K562 (cell line): Measurements from ENCODE around the gene TMEM120B. TPM values are rescaled to one million over a fixed set of nuclear protein-coding genes. Genes with fewer than 3 reads are reported as not detected.

Experiments
- ATAC-seq: fragments of 200-7000 bp; cut with Tn5 transposase; 3 replicates; pipeline ENCODE4 v1.9.1; 2020; ENCODE audit warnings: moderate library complexity
- BruUV-seq: library from RNA; stranded (reverse); fragments of 400-500 nt; replicated peaks from 2 replicates; lab custom pipeline; 2021; lab: Mats Ljungman, UMichigan
- CTCF ChIA-PET: fragments of 300-600 bp; formaldehyde crosslinking; extraction: SDS; loops from one replicate; lab custom pipeline; 2021; ENCODE audit warnings: low intra/inter-chr PET ratio; lab: Yijun Ruan, JAX
- POLR2A ChIA-PET: fragments of 300-600, 350-650 bp; sonication (Branson Sonifier 250); formaldehyde crosslinking; extraction: SDS; loops from one replicate; lab custom pipeline; 2021; ENCODE audit warnings: antibody characterized with exemption, inconsistent platforms; lab: Yijun Ruan, JAX
- DNase-seq, 4 experiments: peaks; one replicate each; pipeline versions ENCODE4 v3.0.0 to v3.0.0-alpha.2; 2011 to 2018; ENCODE audit warnings: low spot score in 3 of 4, mixed read lengths in 3 of 4; ENCODE audit errors: extremely low read depth in 1 of 4
- FAIRE-seq: peaks from 2 replicates; lab custom pipeline; 2011; peaks lifted over from hg19 to GRCh38; lab: Jason Lieb, UNC
- H2AFZ ChIP-seq: 2 replicates; pipeline ENCODE4 v1.6.0; 2011; ENCODE audit warnings: low read depth, low read length, control low read depth, inconsistent platforms
- H3K27ac ChIP-seq: fragments of 200-600 bp; 3 replicates; pipeline ENCODE4 v1.8.0; 2011; ENCODE audit warnings: low read depth, mild to moderate bottlenecking, control low read depth, inconsistent platforms, low read length, moderate library complexity, mixed read lengths; ENCODE audit errors: extremely low read depth
- H3K27me3 ChIP-seq, 2 experiments: fragments of 300-600 bp in 1 of 2; 2 replicates in 1 of 2; 3 replicates in 1 of 2; pipeline versions ENCODE4 v1.6.0 to v1.8.0; 2011; ENCODE audit warnings: inconsistent platforms in 2 of 2, low read length in 2 of 2, mild to moderate bottlenecking in 1 of 2, mixed read lengths in 1 of 2, moderate library complexity in 1 of 2; ENCODE audit not compliant: control insufficient read depth in 2 of 2, insufficient read depth in 2 of 2
- H3K36me3 ChIP-seq: fragments of 300-600 bp; 3 replicates; pipeline ENCODE4 v1.8.0; 2011; ENCODE audit warnings: mild to moderate bottlenecking, low read length, inconsistent platforms; ENCODE audit not compliant: control insufficient read depth, insufficient read depth
- H3K4me1 ChIP-seq, 2 experiments: fragments of 200-600 bp in 1 of 2; replicated peaks in 1 of 2; 2 replicates in 1 of 2; 3 replicates in 1 of 2; pipeline versions ENCODE4 v1.5.1 to v1.8.0; 2011; ENCODE audit warnings: inconsistent platforms in 2 of 2, low read length in 2 of 2, mild to moderate bottlenecking in 1 of 2, mixed read lengths in 1 of 2, moderate library complexity in 1 of 2; ENCODE audit not compliant: control insufficient read depth in 2 of 2, insufficient read depth in 2 of 2
- H3K4me2 ChIP-seq: 2 replicates; pipeline ENCODE4 v1.6.1; 2011; ENCODE audit warnings: low read length, control low read depth, inconsistent platforms, mixed read lengths; ENCODE audit not compliant: insufficient read depth
- H3K4me3 ChIP-seq: fragments of 200-600 bp; sonication (generic), shearing (Covaris generic); 2 replicates; pipeline ENCODE4 v1.5.1; 2016; ENCODE audit warnings: control low read depth, inconsistent platforms
- H3K79me2 ChIP-seq: fragments of 200-600 bp; 3 replicates; pipeline ENCODE4 v1.8.0; 2011; ENCODE audit warnings: low read length, inconsistent platforms; ENCODE audit not compliant: control insufficient read depth, insufficient read depth
- H3K9ac ChIP-seq, 2 experiments: 2 replicates each; pipeline versions ENCODE4 v1.6.0 to v1.6.1; 2011; ENCODE audit warnings: low read depth in 2 of 2, low read length in 2 of 2, control low read depth in 1 of 2, inconsistent platforms in 1 of 2, mild to moderate bottlenecking in 1 of 2, mixed read lengths in 1 of 2; ENCODE audit not compliant: insufficient read depth in 1 of 2
- H3K9me1 ChIP-seq: one replicate; pipeline ENCODE4 v1.6.0; 2011; ENCODE audit warnings: inconsistent platforms, mild to moderate bottlenecking, low read length, moderate library complexity; ENCODE audit not compliant: control insufficient read depth, insufficient read depth
- H3K9me3 ChIP-seq: replicated peaks from 2 replicates; pipeline ENCODE4 v1.5.1; 2011; ENCODE audit warnings: low read depth, low read length, inconsistent platforms; ENCODE audit not compliant: control insufficient read depth, insufficient read depth
- H4K20me1 ChIP-seq: replicated peaks from 2 replicates; pipeline ENCODE4 v1.6.1; 2011; ENCODE audit warnings: low read length, inconsistent platforms, mixed read lengths; ENCODE audit not compliant: control insufficient read depth, insufficient read depth
- E2F3 ChIP-seq: fragments of 250-450 bp; sonication (Bioruptor Pico); IDR thresholded peaks from 2 replicates; pipeline ENCODE4 v1.4.0; 2020; ENCODE audit warnings: mild to moderate bottlenecking
- SIX5 ChIP-seq, 2 experiments: IDR thresholded peaks; 2 replicates each; pipeline ENCODE4 v1.6.1; 2011; ENCODE audit warnings: low read length in 2 of 2, borderline replicate concordance in 1 of 2, low read depth in 1 of 2, mild to moderate bottlenecking in 1 of 2, moderate library complexity in 1 of 2; ENCODE audit not compliant: insufficient read depth in 1 of 2
- ZFX ChIP-seq: sonication (generic); formaldehyde crosslinking; IDR thresholded peaks from 2 replicates; pipeline ENCODE4 v1.8.0; 2022; ENCODE audit warnings: mild to moderate bottlenecking, missing genetic modification reagents, moderate library complexity
- ZNF431 ChIP-seq: sonication (generic); formaldehyde crosslinking; IDR thresholded peaks from 2 replicates; pipeline ENCODE4 v1.8.0; 2022; ENCODE audit warnings: mild to moderate bottlenecking, missing genetic modification reagents
- ZNF551 ChIP-seq: fragments of 250-450 bp; sonication (Bioruptor Pico); IDR thresholded peaks from 2 replicates; pipeline ENCODE4 v1.5.0; 2021; ENCODE audit warnings: mild to moderate bottlenecking, moderate library complexity
- ZNF592 ChIP-seq: fragments of 450-650 bp; IDR thresholded peaks from 2 replicates; pipeline ENCODE4 v1.6.1; 2017; ENCODE audit warnings: antibody characterized with exemption, mild to moderate bottlenecking
- WGBS: fragments of 100-300 bp; shearing (Covaris generic); methylation state at CpG from one replicate; pipeline ENCODE4 v1.1.6; 2016; ENCODE audit warnings: low coverage, mixed read lengths; ENCODE audit not compliant: insufficient coverage; ENCODE audit errors: missing lambda C conversion rate; 5-methylcytosine and 5-hydroxymethylcytosine counted together
- in situ Hi-C: fragments of 300-500 bp; cut with MboI; formaldehyde crosslinking; loops from 4 replicates; pipeline ENCODE4 v1.15.0; 2018; ENCODE audit warnings: inconsistent platforms, mixed read lengths
- intact Hi-C: fragments of 100-400 bp; cut with micrococcal nuclease; formaldehyde crosslinking; loops from 2 replicates; pipeline ENCODE4 v1.14.2; 2022
- polyA plus RNA-seq, 8 experiments: library from polyadenylated mRNA; depleted of rRNA in 4 of 8; stranded (reverse) in 5 of 8; unstranded in 3 of 8; fragments of >200 nt; fragmentation: Nextera tagmentation in 2 of 8; fragmentation: Illumina TruSeq in 1 of 8; extraction: Ambion mirVana in 2 of 8; extraction: Trizol in 1 of 8; gene quantifications; 2 replicates each; pipeline versions ENCODE4 v1.2.1 to v1.2.3, GENCODE V29; 2011 to 2014; ENCODE audit warnings: inconsistent platforms in 1 of 8, missing spikeins in 1 of 8
- total RNA-seq, 7 experiments: library from RNA; depleted of rRNA in 6 of 7; stranded (reverse); fragments of >200 nt in 6 of 7; fragmentation: Illumina TruSeq in 2 of 7; extraction: Trizol in 2 of 7; gene quantifications; 2 replicates each; pipeline versions ENCODE4 v1.2.1 to v1.2.3, GENCODE V29; 2011 to 2021; ENCODE audit warnings: low replicate concordance in 1 of 7
- TF ChIP-seq, protein P1 (sequence below), 2 experiments: fragments of 450-650 bp in 1 of 2; sonication (generic) in 1 of 2; formaldehyde crosslinking in 1 of 2; IDR thresholded peaks; 2 replicates each; pipeline versions ENCODE4 v1.7.1 to v1.9.0; 2016 to 2022; ENCODE audit warnings: inconsistent platforms in 1 of 2, mild to moderate bottlenecking in 1 of 2, missing genetic modification reagents in 1 of 2

Gene TMEM120B
- total and polyA plus RNA-seq, 9 of the 15 experiments (the other 6 are each of a cell fraction or from before 2014, with no cell fraction given) = 1.7 to 18.6 (median 7.4) TPM

GRCh38 chr12:121749267-121749666 lies 36.7 kb downstream of the TMEM120B start:
- WGBS = 46% methylated on average over 10 of the region's 10 CpGs
- TF ChIP-seq ZNF551 (CRISPR knock-in tag) (no peak), ZFX (CRISPR knock-in tag) (peak; percentile 45), E2F3 (CRISPR knock-in tag) (no peak), SIX5 (IDR thresholded peaks at IDR 0.05; ENCODE audit: borderline replicate concordance in 1 of 2, insufficient read depth in 1 of 2, low read depth in 1 of 2, low read length in 2 of 2) (no peak), ZNF592 (0 out of 2 replicates have a peak, but pooled peaks have one; percentile 43), ZNF431 (CRISPR knock-in tag) (no peak)
- TF ChIP-seq, protein P1, sequence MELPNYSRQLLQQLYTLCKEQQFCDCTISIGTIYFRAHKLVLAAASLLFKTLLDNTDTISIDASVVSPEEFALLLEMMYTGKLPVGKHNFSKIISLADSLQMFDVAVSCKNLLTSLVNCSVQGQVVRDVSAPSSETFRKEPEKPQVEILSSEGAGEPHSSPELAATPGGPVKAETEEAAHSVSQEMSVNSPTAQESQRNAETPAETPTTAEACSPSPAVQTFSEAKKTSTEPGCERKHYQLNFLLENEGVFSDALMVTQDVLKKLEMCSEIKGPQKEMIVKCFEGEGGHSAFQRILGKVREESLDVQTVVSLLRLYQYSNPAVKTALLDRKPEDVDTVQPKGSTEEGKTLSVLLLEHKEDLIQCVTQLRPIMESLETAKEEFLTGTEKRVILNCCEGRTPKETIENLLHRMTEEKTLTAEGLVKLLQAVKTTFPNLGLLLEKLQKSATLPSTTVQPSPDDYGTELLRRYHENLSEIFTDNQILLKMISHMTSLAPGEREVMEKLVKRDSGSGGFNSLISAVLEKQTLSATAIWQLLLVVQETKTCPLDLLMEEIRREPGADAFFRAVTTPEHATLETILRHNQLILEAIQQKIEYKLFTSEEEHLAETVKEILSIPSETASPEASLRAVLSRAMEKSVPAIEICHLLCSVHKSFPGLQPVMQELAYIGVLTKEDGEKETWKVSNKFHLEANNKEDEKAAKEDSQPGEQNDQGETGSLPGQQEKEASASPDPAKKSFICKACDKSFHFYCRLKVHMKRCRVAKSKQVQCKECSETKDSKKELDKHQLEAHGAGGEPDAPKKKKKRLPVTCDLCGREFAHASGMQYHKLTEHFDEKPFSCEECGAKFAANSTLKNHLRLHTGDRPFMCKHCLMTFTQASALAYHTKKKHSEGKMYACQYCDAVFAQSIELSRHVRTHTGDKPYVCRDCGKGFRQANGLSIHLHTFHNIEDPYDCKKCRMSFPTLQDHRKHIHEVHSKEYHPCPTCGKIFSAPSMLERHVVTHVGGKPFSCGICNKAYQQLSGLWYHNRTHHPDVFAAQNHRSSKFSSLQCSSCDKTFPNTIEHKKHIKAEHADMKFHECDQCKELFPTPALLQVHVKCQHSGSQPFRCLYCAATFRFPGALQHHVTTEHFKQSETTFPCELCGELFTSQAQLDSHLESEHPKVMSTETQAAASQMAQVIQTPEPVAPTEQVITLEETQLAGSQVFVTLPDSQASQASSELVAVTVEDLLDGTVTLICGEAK (IDR thresholded peaks at IDR 0.05) = no peak
- TF ChIP-seq, protein P1 (CRISPR knock-in tag; IDR thresholded peaks at IDR 0.05) = 0 out of 2 replicates have a peak, but pooled peaks have one; percentile 9

More at GRCh38 chr12:121749267-121749666, 36.7 kb downstream of the TMEM120B start:
- intact Hi-C loops (no loop called here), in situ Hi-C loops (no loop called here)
- Histone ChIP-seq H3K9me1 (peaks cover 10% of the 10 kb centered on the region), H3K4me3 (no peak overlapping the region), H3K9ac (peak overlapping the region; percentile 68 to 82; a peak in 2 of 4 replicates), H4K20me1 (0 out of 2 replicates have a peak, but pooled peaks cover 4% of the 10 kb centered on the region), H3K9me3 (no peaks in the 10 kb centered on the region), H2AFZ (peak overlapping the region; percentile 78), H3K4me2 (peak overlapping the region; percentile 56), H3K4me1 (peaks cover 14 to 27% of the 10 kb centered on the region in 2 experiments), H3K27me3 (no peaks in the 10 kb centered on the region), H3K27ac (peak overlapping the region; percentile 95), H3K79me2 (0 out of 3 replicates have a peak, but pooled peaks cover 2% of the 10 kb centered on the region), H3K36me3 (peaks cover 33% of the 10 kb centered on the region)
- POLR2A ChIA-PET = interaction anchor here (0.6 to 2.1 kb wide), 13 partner anchors 11 to 538 kb away, joined by 3 to 14 read pairs (median 4); partner anchors contain the start of gene TMEM120B
- no TSS peak for BruUV-seq
- CTCF ChIA-PET = no interaction called here
- FAIRE-seq (no peak), DNase-seq (no peak), ATAC-seq (no peak)
